ENCODE results near the gene IQCE. TPM values are rescaled to one million over a fixed set of nuclear protein-coding genes. Genes with fewer than 3 reads are reported as not detected.

IQCE gene
- total and polyA plus RNA-seq, 2 donors (not counting 1 experiment from before 2014, with no cell fraction given): 3.5 to 9.5 TPM

DNA sequence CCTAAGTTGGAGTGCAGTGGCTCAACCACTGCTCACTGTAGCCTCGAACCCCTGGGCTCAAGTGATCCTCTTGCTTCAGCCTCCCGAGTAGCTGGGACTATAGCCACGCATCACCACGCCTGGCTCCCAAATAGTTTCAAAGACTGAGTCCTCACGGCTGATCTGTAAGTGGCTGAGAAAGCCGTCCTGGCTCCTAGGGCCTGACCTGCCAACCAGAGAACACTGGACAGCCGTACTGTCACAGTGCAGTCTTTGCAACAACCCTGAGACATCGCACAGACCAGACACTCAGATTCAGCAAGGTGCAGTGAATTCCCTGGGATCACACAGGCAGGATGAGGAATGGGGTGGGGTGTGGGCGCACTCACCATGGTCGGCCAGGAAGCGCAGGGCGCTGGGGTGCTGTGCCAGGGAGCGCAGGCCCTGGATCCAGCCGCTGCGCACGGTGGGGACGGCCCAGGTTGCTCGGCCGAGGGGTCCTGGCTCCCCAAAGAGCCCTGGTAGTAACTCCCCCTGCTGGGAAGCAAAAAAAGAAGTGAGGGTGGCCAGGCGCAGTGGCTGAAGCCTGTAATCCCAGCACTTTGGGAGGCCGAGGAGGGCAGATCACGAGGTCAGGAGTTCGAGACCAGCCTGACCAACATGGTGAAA, 14.1 kb upstream of the IQCE start:
- H3K4me1 Mint-ChIP-seq: peaks cover 11% of the 10 kb centered on the region
- H3K4me2 ChIP-seq (replicated peaks; ENCODE audit: low read depth, low read length, poor library complexity, severe bottlenecking): no peak overlapping the region
- no peak for DNase-seq
- H3K79me2 ChIP-seq (ENCODE audit: control insufficient read depth, insufficient read depth, low read length): peaks cover 27% of the 10 kb centered on the region
- H3K4me3 Mint-ChIP-seq: no peak overlapping the region
- 99% methylated on average over 20 of the region's 23 CpGs for WGBS (ENCODE audit: insufficient coverage)
- peaks cover 0 to 9% of the 10 kb centered on the region in 2 donors for H3K4me1 ChIP-seq (ENCODE audit: control insufficient read depth in 2 of 2, insufficient read depth in 2 of 2, low read length in 2 of 2)
- POLR2A ChIA-PET: no interaction called here
- no peak for ATAC-seq (ENCODE audit: low read depth)
- no peak overlapping the region for H2AFZ ChIP-seq (ENCODE audit: insufficient read depth, low read depth, low read length, poor library complexity, severe bottlenecking)
- no peak overlapping the region for H3K27ac Mint-ChIP-seq
- no peak overlapping the region for H3K9ac ChIP-seq (ENCODE audit: low read length)
- TF ChIP-seq CTCF (IDR thresholded peaks at IDR 0.05) (no peak), EZH2 (IDR thresholded peaks at IDR 0.05; ENCODE audit: borderline replicate concordance, insufficient read depth, low read depth, low read length, poor library complexity, severe bottlenecking) (no peak)
- H3K9me3 Mint-ChIP-seq (ENCODE audit: insufficient read depth): no peaks in the 10 kb centered on the region
- H3K36me3 ChIP-seq (replicated peaks in 1 of 2; ENCODE audit: control extremely low read depth in 1 of 2, control insufficient read depth in 1 of 2, extremely low read depth in 1 of 2, insufficient read depth in 2 of 2, low read length in 1 of 2): peaks cover 4 to 76% of the 10 kb centered on the region in 2 experiments
- CTCF ChIA-PET: interaction anchor here (1.3 to 1.4 kb wide), 2 partner anchors 74 to 76 kb away, joined by 3 to 4 read pairs; no protein-coding TSS in a partner anchor
- H4K20me1 ChIP-seq (ENCODE audit: control insufficient read depth, insufficient read depth, low read length, poor library complexity, severe bottlenecking): peaks cover 6% of the 10 kb centered on the region
- intact Hi-C loops (cut with micrococcal nuclease): no loop called here
- H3K27ac ChIP-seq (ENCODE audit: low read length in 2 of 2): no peak overlapping the region
- H3K27me3 ChIP-seq (replicated peaks in 1 of 4; ENCODE audit: control extremely low read depth in 1 of 4, control insufficient read depth in 3 of 4, insufficient read depth in 4 of 4, low read length in 3 of 4): no peaks in the 10 kb centered on the region
- H3K9me3 ChIP-seq (ENCODE audit: control extremely low read depth in 1 of 3, control insufficient read depth in 2 of 3, insufficient read depth in 1 of 3, low read length in 2 of 3): no peaks in the 10 kb centered on the region
- no peaks in the 10 kb centered on the region for H3K27me3 Mint-ChIP-seq
- H3K4me3 ChIP-seq (ENCODE audit: control extremely low read depth in 1 of 5, extremely low read depth in 1 of 5, insufficient read depth in 1 of 5, low read depth in 2 of 5, low read length in 4 of 5): no peak overlapping the region

DNA sequence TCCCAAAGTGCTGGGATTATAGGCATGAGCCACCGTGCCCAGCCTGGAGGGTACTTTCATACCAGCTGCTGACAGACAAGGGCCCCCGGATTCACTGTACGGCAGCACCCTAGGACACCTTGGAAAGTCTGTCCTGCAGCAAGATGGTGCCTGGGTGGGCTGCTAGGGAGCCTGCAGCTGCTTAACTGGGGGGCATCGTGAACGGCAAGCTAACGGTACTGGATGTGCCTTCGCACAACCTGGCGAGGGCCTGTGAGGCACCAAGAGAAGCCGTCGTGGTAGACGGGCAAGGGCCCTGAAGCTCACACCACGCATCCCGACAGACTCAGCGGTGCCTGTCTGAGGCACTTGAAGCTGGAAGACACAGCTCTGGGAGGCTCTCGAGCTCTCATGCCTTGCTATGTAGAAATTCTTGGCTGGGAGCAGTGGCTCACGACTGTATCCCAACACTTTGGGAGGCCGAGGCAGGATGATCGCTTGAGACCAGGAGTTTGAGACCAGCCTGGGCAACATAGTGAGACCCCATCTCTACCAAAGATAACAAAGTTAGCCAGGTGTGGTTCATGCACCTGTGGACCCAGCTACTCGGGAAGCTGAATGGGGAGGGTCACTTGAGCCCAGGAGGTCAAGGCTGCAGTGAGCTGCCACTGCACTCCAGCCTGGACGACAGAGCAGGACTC, 12.9 kb upstream of the IQCE start:
- DNase-seq (no peak), ATAC-seq (ENCODE audit: low read depth) (no peak)
- Mint-ChIP-seq H3K9me3 (ENCODE audit: insufficient read depth) (no peaks in the 10 kb centered on the region), H3K27ac (no peak overlapping the region), H3K27me3 (no peaks in the 10 kb centered on the region), H3K4me3 (no peak overlapping the region), H3K4me1 (peaks cover 14% of the 10 kb centered on the region)
- peaks cover 31% of the 10 kb centered on the region for H3K79me2 ChIP-seq (ENCODE audit: control insufficient read depth, insufficient read depth, low read length)
- ChIA-PET CTCF (interaction anchor here (1.0 to 1.5 kb wide), 3 partner anchors 75 to 164 kb away, joined by 3 to 6 read pairs (median 4); no protein-coding TSS in a partner anchor), POLR2A (interaction anchor here (1.2 kb wide), 1 partner anchor 16 kb away, joined by 3 read pairs; no protein-coding TSS in a partner anchor)
- TF ChIP-seq CTCF (IDR thresholded peaks at IDR 0.05) (no peak), EZH2 (IDR thresholded peaks at IDR 0.05; ENCODE audit: borderline replicate concordance, insufficient read depth, low read depth, low read length, poor library complexity, severe bottlenecking) (no peak)
- no peaks in the 10 kb centered on the region for H3K27me3 ChIP-seq (replicated peaks in 1 of 4; ENCODE audit: control extremely low read depth in 1 of 4, control insufficient read depth in 3 of 4, insufficient read depth in 4 of 4, low read length in 3 of 4)
- H3K36me3 ChIP-seq (replicated peaks in 1 of 2; ENCODE audit: control extremely low read depth in 1 of 2, control insufficient read depth in 1 of 2, extremely low read depth in 1 of 2, insufficient read depth in 2 of 2, low read length in 1 of 2): peaks cover 6 to 69% of the 10 kb centered on the region in 2 experiments
- intact Hi-C loops (cut with micrococcal nuclease): no loop called here
- 98% methylated on average over 20 of the region's 20 CpGs for WGBS (ENCODE audit: insufficient coverage)
- H3K9ac ChIP-seq (ENCODE audit: low read length): no peak overlapping the region
- H3K4me1 ChIP-seq (ENCODE audit: control insufficient read depth in 2 of 2, insufficient read depth in 2 of 2, low read length in 2 of 2): peaks cover 0 to 9% of the 10 kb centered on the region in 2 donors
- no peak overlapping the region for H3K4me2 ChIP-seq (replicated peaks; ENCODE audit: low read depth, low read length, poor library complexity, severe bottlenecking)
- H3K4me3 ChIP-seq (ENCODE audit: control extremely low read depth in 1 of 5, extremely low read depth in 1 of 5, insufficient read depth in 1 of 5, low read depth in 2 of 5, low read length in 4 of 5): no peak overlapping the region
- no peak overlapping the region for H2AFZ ChIP-seq (ENCODE audit: insufficient read depth, low read depth, low read length, poor library complexity, severe bottlenecking)
- no peaks in the 10 kb centered on the region for H3K9me3 ChIP-seq (ENCODE audit: control extremely low read depth in 1 of 3, control insufficient read depth in 2 of 3, insufficient read depth in 1 of 3, low read length in 2 of 3)
- H4K20me1 ChIP-seq (ENCODE audit: control insufficient read depth, insufficient read depth, low read length, poor library complexity, severe bottlenecking): peaks cover 6% of the 10 kb centered on the region
- H3K27ac ChIP-seq (ENCODE audit: low read length in 2 of 2): no peak overlapping the region
